SJCRH30 (cell line): ENCODE measurements around the gene DENND4C. TPM values are rescaled to one million over a fixed set of nuclear protein-coding genes. Genes with fewer than 3 reads are reported as not detected.
A peak's percentile ranks its signal among the peaks of the same experiment; 100 is the strongest.

Experiments
- DNase-seq, 2 experiments: peaks; one replicate each; pipeline ENCODE4 v3.0.0-alpha.2; 2015 to 2020
- H3K27ac ChIP-seq: fragments of 250-450 bp; sonication (Bioruptor Pico); 2 replicates; pipeline ENCODE4 v1.5.1; 2020; ENCODE audit warnings: mild to moderate bottlenecking, moderate library complexity
- H3K27me3 ChIP-seq: fragments of 250-450 bp; sonication (Bioruptor Pico); 2 replicates; pipeline ENCODE4 v1.5.1; 2020; ENCODE audit warnings: mild to moderate bottlenecking, moderate library complexity
- H3K36me3 ChIP-seq: fragments of 250-450 bp; sonication (Bioruptor Pico); 2 replicates; pipeline ENCODE4 v1.5.1; 2020; ENCODE audit warnings: mild to moderate bottlenecking, moderate library complexity
- H3K4me1 ChIP-seq: fragments of 250-450 bp; sonication (Bioruptor Pico); 2 replicates; pipeline ENCODE4 v1.5.1; 2020; ENCODE audit warnings: mild to moderate bottlenecking, moderate library complexity
- H3K4me3 ChIP-seq: fragments of 250-450 bp; sonication (Bioruptor Pico); 2 replicates; pipeline ENCODE4 v1.5.1; 2020; ENCODE audit warnings: mild to moderate bottlenecking, moderate library complexity
- H3K9me3 ChIP-seq: fragments of 250-450 bp; sonication (Bioruptor Pico); replicated peaks from 2 replicates; pipeline ENCODE4 v1.5.1; 2020; ENCODE audit warnings: mild to moderate bottlenecking, moderate library complexity
- total RNA-seq: library from RNA; depleted of rRNA; stranded (reverse); fragments of >200 nt; shearing (Covaris generic); gene quantifications from 2 replicates; pipeline ENCODE4 v1.2.3, GENCODE V29; 2014

Gene DENND4C
- total RNA-seq, 1 experiment from 2014 or later, result 17.4 TPM

DNA sequence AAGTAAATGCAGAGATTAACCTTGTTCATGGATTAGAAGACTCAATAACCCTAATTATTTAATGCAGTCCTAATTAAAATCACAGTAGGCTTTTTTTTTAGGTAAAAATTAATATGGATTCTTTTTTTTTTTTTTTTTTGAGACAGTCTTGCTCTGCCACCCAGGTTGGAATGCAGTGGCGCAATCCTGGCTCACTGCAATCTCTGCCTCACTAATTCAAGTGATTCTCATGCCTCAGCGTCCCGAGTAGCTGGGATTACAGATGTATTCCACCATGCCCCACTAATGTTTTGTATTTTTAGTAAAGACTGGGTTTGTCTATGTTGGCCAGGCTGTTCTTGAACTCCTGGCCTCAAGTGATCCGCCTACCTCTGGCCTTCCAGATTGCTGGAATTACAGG is 40.6 kb downstream of the DENND4C start:
- no peaks in the 10 kb centered on the region for H3K27me3 ChIP-seq
- no peak overlapping the region for H3K27ac ChIP-seq
- H3K9me3 ChIP-seq, result no peaks in the 10 kb centered on the region; the same call in 1 of the 2 replicates
- no peak overlapping the region for H3K4me3 ChIP-seq
- H3K36me3 ChIP-seq, result no peaks in the 10 kb centered on the region
- DNase-seq, result no peak
- H3K4me1 ChIP-seq, result no peaks in the 10 kb centered on the region

DNA sequence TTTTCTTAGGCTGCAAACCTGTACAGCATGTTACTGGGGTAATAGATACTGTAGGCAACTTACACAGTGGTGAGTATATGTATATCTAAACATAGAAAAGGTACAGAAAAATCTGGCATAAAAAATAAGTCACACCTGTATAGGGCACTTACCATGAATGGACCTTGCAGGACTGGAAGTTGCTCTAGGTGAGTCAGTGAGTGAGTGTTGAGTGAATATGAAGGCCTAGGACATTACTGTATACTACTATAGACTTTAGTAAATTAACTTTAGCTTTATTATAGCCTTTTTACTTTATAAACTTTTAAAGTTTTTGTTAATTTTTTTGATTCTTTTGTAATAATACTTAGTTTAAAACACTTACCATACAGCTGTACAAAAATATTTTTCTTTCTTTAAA is 51.3 kb downstream of the DENND4C start:
- Histone ChIP-seq H3K27me3 (no peaks in the 10 kb centered on the region), H3K36me3 (no peaks in the 10 kb centered on the region), H3K9me3 (no peaks in the 10 kb centered on the region), H3K4me1 (peaks cover 3% of the 10 kb centered on the region; the same call in 1 of the 2 replicates), H3K4me3 (no peak overlapping the region), H3K27ac (no peak overlapping the region)
- no peak for DNase-seq

DNA sequence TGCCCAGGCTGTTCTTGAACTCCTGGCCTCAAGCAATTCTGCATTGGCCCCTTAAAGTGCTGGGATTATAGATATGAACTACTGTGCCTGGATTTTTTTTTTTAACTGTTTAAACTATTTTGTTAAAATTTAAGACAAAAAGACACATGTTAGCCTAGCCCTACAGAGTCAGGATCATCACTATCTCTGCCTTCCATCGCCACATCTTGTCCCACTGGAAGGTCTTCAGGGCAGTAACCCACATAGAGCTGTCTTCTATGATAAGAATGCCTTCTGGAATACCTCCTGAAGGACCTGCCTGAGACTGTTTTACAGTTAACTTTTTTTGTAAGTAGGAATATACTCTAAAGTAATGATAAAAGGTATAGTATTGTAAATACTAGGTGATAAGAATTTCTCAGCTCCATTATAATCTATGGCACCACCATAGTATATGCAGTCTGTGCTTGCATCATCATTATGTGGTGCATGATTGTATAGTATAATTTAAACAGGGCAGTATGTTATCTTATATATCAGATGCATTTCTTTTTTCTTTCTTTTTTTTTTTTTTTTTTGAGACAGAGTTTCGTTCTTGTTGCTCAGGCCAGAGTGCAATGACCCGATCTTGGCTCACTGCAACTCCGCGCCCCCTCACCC is 52.7 kb downstream of the DENND4C start:
- Histone ChIP-seq H3K27me3 (no peaks in the 10 kb centered on the region), H3K9me3 (no peaks in the 10 kb centered on the region), H3K4me3 (no peak overlapping the region), H3K4me1 (peaks cover 3% of the 10 kb centered on the region; the same call in 1 of the 2 replicates), H3K36me3 (no peaks in the 10 kb centered on the region), H3K27ac (no peak overlapping the region)
- no peak for DNase-seq

DNA sequence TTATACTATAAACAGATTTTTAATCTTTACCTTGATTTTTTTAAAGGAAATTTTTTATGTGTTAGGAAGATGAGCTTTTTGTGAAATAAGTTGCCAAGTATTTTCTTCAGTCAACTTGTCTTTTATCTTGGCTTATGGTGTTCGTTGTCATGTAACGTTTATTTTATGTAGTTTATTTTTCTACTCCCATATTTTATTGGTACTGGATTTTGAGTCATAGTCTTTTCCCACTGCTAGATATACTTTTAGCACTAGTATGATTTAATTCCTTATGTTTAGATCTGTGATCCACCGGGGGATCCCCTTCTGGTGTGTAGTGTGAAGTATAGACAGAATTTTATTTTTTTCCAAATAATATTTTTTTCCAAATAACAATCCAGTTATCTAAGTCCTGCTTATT is 54.2 kb downstream of the DENND4C start:
- no peak overlapping the region for H3K4me3 ChIP-seq
- no peaks in the 10 kb centered on the region for H3K9me3 ChIP-seq
- no peaks in the 10 kb centered on the region for H3K36me3 ChIP-seq
- H3K27ac ChIP-seq, result no peak overlapping the region
- no peaks in the 10 kb centered on the region for H3K27me3 ChIP-seq
- DNase-seq, result no peak
- H3K4me1 ChIP-seq, result peaks cover 3% of the 10 kb centered on the region; the same call in 1 of the 2 replicates

DNA sequence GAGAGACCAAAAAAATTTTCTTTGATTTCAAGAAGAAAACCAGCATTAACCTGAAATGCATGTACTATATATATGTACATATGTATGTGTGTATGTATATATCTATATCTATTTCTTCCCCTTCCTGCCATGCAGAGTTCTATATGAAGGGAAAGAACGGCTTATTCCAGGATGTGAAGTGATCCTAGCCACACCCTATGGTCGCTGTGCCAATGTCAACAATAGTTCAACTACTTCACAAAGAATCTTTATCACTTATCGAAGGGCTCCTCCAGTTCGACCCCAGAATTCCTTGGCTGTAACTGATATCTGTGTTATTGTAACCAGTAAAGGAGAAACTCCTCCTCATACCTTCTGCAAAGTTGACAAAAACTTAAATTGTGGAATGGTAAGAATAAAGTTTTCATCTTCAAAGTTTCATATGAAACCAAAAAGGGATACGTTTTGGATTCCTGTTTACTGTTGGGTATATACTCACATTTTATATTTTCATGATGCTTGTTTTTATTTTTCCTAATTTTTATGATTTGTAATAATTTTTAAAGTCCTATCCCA is 56.2 kb downstream of the DENND4C start:
- Histone ChIP-seq H3K4me3 (no peak overlapping the region), H3K27ac (no peak overlapping the region), H3K9me3 (no peaks in the 10 kb centered on the region), H3K27me3 (no peaks in the 10 kb centered on the region), H3K4me1 (peaks cover 3% of the 10 kb centered on the region; the same call in 1 of the 2 replicates), H3K36me3 (no peaks in the 10 kb centered on the region)
- DNase-seq, result peak in 1 of 2 experiments; percentile 26

DNA sequence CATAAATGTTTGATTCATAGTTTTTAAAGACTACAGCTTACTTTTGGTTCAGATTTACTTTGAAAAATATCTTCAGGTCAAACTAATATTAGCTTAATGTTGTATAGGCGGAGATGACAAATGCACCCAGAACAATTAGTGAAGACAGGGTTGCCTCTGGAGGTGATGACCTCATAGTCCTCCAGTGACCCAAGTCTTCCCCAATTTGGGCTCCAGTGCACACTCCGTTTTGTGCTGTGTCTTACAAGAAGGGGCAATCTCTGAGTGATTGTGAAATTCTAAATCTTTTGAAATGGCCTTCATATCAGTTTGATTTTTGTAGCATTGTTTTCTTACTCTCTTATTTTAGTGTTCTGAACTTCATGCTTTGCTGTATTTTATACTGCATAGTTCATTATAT is 57.6 kb downstream of the DENND4C start:
- no peaks in the 10 kb centered on the region for H3K9me3 ChIP-seq
- H3K36me3 ChIP-seq, result no peaks in the 10 kb centered on the region
- no peaks in the 10 kb centered on the region for H3K27me3 ChIP-seq
- H3K27ac ChIP-seq, result no peak overlapping the region
- H3K4me1 ChIP-seq, result peaks cover 3% of the 10 kb centered on the region; the same call in 1 of the 2 replicates
- DNase-seq, result no peak
- H3K4me3 ChIP-seq, result no peak overlapping the region

DNA sequence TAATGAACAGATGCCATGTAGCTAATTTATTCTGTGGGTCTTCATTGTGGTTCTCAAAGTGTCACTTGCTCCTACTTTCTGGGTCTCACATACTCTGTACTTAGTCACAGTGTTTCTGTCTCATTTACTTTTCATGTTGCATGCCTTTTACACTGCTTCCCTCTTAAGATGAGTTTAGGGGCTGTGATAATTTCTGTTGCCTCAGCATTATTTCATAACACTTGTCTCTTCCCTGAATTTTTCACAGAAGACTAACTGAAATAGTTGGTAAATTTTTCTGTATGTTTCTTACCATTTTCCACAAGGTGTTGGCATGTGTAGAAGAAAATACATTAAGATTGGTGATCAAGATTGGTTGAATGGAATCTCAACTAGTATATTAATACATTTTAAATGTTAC is 59.6 kb downstream of the DENND4C start:
- Histone ChIP-seq H3K9me3 (no peaks in the 10 kb centered on the region), H3K4me1 (peaks cover 3% of the 10 kb centered on the region; the same call in 1 of the 2 replicates), H3K36me3 (no peaks in the 10 kb centered on the region), H3K27me3 (no peaks in the 10 kb centered on the region), H3K27ac (no peak overlapping the region), H3K4me3 (no peak overlapping the region)
- DNase-seq, result no peak

DNA sequence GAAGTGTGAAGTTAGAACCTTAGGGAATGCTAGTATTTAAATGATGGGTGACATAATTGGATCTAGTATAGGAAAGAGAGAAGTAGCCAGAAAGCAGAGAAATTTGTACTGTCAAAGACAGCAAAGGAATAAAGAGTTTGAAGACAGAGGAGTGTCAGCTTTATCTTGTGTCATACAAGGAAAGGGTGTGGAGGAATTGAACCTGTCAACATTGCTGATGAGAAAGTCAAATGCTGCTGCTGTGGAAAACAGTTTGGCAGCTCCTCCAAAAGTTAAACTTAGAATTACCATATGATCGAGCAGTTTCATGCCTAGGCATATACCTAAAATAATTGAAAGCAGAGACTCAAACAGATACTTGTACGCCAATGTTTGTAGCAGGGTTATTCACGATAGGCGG is 63.7 kb downstream of the DENND4C start:
- no peaks in the 10 kb centered on the region for H3K36me3 ChIP-seq
- H3K27ac ChIP-seq, result no peak overlapping the region
- H3K27me3 ChIP-seq, result no peaks in the 10 kb centered on the region

DNA sequence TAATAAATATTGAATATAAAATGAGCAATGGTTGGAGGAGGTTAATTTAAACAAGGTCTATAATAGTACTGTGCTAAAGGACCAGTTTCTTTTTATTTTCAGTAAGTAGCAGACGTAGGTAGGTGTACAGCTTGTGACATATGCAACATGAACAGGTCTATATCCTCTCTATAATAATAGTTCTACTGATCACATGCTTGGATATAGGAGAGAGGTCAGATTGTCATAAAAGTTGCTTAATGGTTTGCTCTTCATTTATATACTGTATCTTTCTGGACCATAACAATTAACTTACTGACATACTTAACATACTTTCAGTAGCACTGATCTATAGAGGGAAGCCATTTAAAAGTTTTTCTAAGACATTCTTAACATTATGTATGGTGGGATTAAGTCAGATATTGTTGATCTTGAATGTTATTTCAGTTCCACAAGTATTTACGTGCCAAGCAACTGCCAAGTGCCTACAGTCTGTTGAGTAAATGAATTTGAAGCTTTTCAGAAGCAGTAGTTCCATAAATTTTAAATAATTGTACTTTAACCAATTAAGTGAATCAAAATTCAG is 68.0 kb downstream of the DENND4C start:
- H3K4me3 ChIP-seq, result no peak overlapping the region
- no peaks in the 10 kb centered on the region; the same call in 1 of the 2 replicates for H3K36me3 ChIP-seq
- no peaks in the 10 kb centered on the region for H3K27me3 ChIP-seq
- H3K27ac ChIP-seq, result no peak overlapping the region
- no peaks in the 10 kb centered on the region for H3K4me1 ChIP-seq
- no peaks in the 10 kb centered on the region for H3K9me3 ChIP-seq
- DNase-seq, result no peak

More for the DNA sequence above, 63.7 kb downstream of the DENND4C start:
- Histone ChIP-seq H3K9me3 (no peaks in the 10 kb centered on the region), H3K4me1 (no peaks in the 10 kb centered on the region), H3K4me3 (no peak overlapping the region)
- no peak for DNase-seq

DNA sequence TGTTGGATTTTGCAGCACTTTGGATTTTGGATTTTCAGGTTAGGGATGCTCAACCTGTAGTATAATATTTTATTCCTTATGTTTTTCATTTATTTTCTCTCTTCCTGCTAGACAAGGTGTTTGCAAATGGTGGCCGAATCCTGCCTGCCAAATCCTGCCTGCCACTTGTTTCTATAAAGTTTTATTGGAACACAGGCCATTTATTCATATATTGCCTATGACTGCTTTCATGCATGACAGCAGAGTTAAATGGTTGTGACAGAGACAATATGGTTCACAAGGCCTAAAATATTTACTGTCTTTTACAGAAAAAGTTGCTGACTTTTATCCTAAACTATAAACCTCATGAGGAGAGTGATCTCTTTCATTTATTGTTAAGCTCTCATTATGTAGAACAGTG is 72.7 kb downstream of the DENND4C start:
- H3K9me3 ChIP-seq, result no peaks in the 10 kb centered on the region
- no peak overlapping the region for H3K27ac ChIP-seq
- peaks cover 3% of the 10 kb centered on the region; the same call in 1 of the 2 replicates for H3K36me3 ChIP-seq
- H3K27me3 ChIP-seq, result no peaks in the 10 kb centered on the region
- H3K4me3 ChIP-seq, result no peak overlapping the region
- H3K4me1 ChIP-seq, result no peaks in the 10 kb centered on the region
- DNase-seq, result no peak

DNA sequence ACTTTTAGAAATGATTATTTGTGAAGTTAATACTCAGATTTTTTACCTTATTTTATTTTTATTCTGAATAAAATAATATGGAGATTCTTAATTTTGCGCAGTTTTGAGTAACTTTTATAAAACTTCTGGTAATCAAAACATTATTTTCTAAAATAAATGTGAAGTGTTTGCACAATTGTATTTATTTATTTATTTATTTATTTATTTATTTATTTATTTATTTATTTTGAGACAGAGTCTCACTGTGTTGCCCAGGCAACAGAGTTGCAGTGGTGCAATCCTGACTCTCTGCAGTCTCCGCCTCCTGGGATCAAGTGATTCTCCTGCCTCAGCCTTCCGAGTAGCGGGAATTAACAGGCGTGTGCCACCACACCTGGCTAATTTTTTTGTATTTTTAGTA is 76.1 kb downstream of the DENND4C start:
- no peaks in the 10 kb centered on the region for H3K4me1 ChIP-seq
- no peak for DNase-seq
- H3K36me3 ChIP-seq, result 0 out of 2 replicates have a peak, but pooled peaks cover 3% of the 10 kb centered on the region
- no peak overlapping the region for H3K27ac ChIP-seq
- no peaks in the 10 kb centered on the region for H3K9me3 ChIP-seq
- H3K27me3 ChIP-seq, result no peaks in the 10 kb centered on the region
- H3K4me3 ChIP-seq, result no peak overlapping the region

DNA sequence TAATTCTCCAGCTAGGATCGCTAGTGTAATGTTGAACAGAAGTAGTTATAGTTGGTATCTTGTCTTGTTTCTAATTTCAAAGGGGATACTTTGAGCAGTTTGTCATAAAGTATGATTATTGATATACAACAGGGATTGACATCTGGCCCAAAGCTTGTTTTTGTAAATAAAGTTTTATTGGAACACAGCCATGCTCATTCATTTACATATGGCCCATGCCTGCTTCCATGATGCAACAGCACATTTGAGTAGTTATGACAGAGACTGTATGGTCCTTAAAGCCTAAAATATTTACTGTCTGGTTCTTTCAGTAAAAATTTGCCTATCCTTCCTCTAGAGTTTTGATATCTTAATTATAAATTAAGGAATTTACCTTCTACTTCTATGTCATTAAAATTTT is 79.8 kb downstream of the DENND4C start:
- no peaks in the 10 kb centered on the region for H3K27me3 ChIP-seq
- DNase-seq, result no peak
- no peak overlapping the region for H3K27ac ChIP-seq
- H3K36me3 ChIP-seq, result no peaks in the 10 kb centered on the region
- no peak overlapping the region for H3K4me3 ChIP-seq
- H3K9me3 ChIP-seq, result no peaks in the 10 kb centered on the region
- no peaks in the 10 kb centered on the region for H3K4me1 ChIP-seq

DNA sequence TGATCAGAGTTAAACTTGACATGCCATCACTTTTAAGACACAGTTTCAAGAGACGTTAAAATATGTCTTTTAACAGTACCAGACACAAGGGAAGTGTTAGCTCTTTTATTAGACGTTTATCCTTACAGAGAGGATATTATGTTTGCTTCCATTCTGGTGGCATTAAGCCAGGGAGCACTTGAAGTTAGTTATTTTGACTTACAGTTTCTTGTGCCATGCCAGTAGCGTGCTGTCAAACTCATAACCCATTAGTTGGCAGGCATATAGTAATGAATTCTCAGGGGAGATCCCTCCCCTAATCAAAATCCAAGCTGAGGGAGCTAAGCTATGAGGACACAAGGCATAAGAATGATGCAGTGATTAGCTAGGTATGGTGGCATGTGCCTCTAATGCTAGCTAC is 83.1 kb downstream of the DENND4C start:
- H3K27me3 ChIP-seq, result no peaks in the 10 kb centered on the region
- DNase-seq, result no peak
- no peak overlapping the region for H3K4me3 ChIP-seq
- peaks cover 3% of the 10 kb centered on the region; the same call in 1 of the 2 replicates for H3K36me3 ChIP-seq
- H3K9me3 ChIP-seq, result no peaks in the 10 kb centered on the region
- no peaks in the 10 kb centered on the region for H3K4me1 ChIP-seq
- H3K27ac ChIP-seq, result no peak overlapping the region

DNA sequence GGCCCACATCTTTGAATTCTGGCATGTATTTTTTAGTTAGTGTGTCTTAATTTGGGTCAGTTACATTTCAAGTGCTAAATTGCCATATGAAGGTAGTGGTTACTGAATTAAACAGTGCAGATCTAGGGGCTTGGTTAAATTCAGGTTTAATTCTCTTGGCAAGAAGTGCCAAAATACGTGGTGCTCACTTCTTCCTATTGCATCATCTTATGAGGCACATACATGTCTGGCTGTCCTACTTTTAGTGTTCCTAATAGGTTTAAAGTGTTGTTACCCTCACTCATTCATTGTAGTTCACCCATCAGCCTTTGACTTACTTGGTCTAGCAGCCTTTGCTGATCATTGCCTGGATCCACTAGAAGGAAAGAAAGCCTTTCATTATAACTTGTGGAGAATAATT is 90.0 kb downstream of the DENND4C start:
- no peaks in the 10 kb centered on the region for H3K9me3 ChIP-seq

DNA sequence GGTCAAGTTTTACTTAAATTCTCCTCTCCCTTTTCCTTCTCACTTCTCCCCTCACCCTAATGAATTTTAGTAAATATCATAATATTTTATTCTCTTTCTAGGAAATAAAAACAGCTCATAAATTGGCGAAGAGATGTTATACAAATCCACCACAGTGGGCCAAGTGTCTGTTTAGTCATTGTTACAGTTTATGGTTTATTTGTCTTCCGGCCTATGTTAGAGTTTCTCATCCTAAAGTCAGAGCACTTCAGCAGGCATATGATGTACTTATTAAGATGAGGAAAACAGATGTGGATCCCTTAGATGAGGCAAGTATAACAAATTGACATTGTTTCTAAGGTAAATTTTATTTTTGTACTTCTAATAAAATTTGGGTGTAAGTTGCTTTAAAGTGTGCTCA is 101.4 kb downstream of the DENND4C start:
- H3K4me3 ChIP-seq, result no peak overlapping the region
- no peaks in the 10 kb centered on the region for H3K4me1 ChIP-seq
- H3K36me3 ChIP-seq, result no peaks in the 10 kb centered on the region
- H3K9me3 ChIP-seq, result no peaks in the 10 kb centered on the region
- H3K27me3 ChIP-seq, result no peaks in the 10 kb centered on the region
- H3K27ac ChIP-seq, result no peak overlapping the region
- no peak for DNase-seq

More for the DNA sequence above, 90.0 kb downstream of the DENND4C start:
- Histone ChIP-seq H3K27me3 (no peaks in the 10 kb centered on the region), H3K4me1 (no peaks in the 10 kb centered on the region), H3K36me3 (peaks cover 3% of the 10 kb centered on the region; the same call in 1 of the 2 replicates), H3K4me3 (no peak overlapping the region), H3K27ac (no peak overlapping the region)
- DNase-seq, result no peak
